Activated T-helper 1 cell treated with anti-CD3 and anti-CD28 coated beads, Interleukin-12 subunit alpha, Interleukin-12 subunit beta, Interleukin-2, Interleukin-4 antibody, amounts not matched to agents 30 ng/mL and 10 ng/mL and 1 ng/mL, durations not matched to agents 14 hours and 24 hours and 36 hours (primary cell): ENCODE results near the gene C1QL1. TPM values are rescaled to one million over a fixed set of nuclear protein-coding genes. Genes with fewer than 3 reads are reported as not detected.

ENCODE experiments used
- DNase-seq: peaks from one replicate; pipeline ENCODE4 v3.0.0; 2021; ENCODE audit warnings: low spot score
- H3K27ac Mint-ChIP-seq: one replicate; pipeline ENCODE4 v1.8.0; 2021; ENCODE audit warnings: mild to moderate bottlenecking, mixed read lengths
- H3K27me3 Mint-ChIP-seq: one replicate; pipeline ENCODE4 v1.8.0; 2022; ENCODE audit warnings: mild to moderate bottlenecking, moderate library complexity, mixed read lengths; ENCODE audit not compliant: insufficient read depth
- H3K36me3 Mint-ChIP-seq: one replicate; pipeline ENCODE4 v1.8.0; 2021; ENCODE audit warnings: low read depth, mixed read lengths
- H3K4me1 Mint-ChIP-seq: one replicate; pipeline ENCODE4 v1.8.0; 2021; ENCODE audit warnings: low read depth, mixed read lengths
- H3K4me3 Mint-ChIP-seq: one replicate; pipeline ENCODE4 v1.8.0; 2021; ENCODE audit warnings: mild to moderate bottlenecking, moderate library complexity, mixed read lengths
- H3K9me3 Mint-ChIP-seq: one replicate; pipeline ENCODE4 v1.8.0; 2021; ENCODE audit warnings: mixed read lengths
- intact Hi-C: fragments of 100-400 bp; cut with micrococcal nuclease; formaldehyde crosslinking; loops from one replicate; pipeline ENCODE4 v1.15.1; 2024
- total RNA-seq: library from RNA; stranded (reverse); gene quantifications from 2 replicates; pipeline ENCODE4 v1.2.3, GENCODE V29; 2022

The C1QL1 gene
- total RNA-seq, 1 donor from 2014 or later: 0.39 TPM

GRCh38 chr17:44981221-44981968 lies 13.3 kb upstream of the C1QL1 start:
- H3K27ac Mint-ChIP-seq: no peak overlapping the region
- H3K27me3 Mint-ChIP-seq: peaks cover 23% of the 10 kb centered on the region

GRCh38 chr17:44979426-44979995 lies 11.4 kb upstream of the C1QL1 start:
- intact Hi-C loops: no loop called here
- Mint-ChIP-seq H3K36me3 (no peaks in the 10 kb centered on the region), H3K27ac (no peak overlapping the region), H3K27me3 (peaks cover 28% of the 10 kb centered on the region), H3K4me1 (no peaks in the 10 kb centered on the region), H3K9me3 (no peaks in the 10 kb centered on the region), H3K4me3 (no peak overlapping the region)
- DNase-seq: no peak

More at GRCh38 chr17:44981221-44981968, 13.3 kb upstream of the C1QL1 start:
- H3K4me3 Mint-ChIP-seq: no peak overlapping the region
- no peaks in the 10 kb centered on the region for H3K36me3 Mint-ChIP-seq
- no peaks in the 10 kb centered on the region for H3K9me3 Mint-ChIP-seq
- H3K4me1 Mint-ChIP-seq: no peaks in the 10 kb centered on the region
- DNase-seq: no peak
- intact Hi-C loops: no loop called here

GRCh38 chr17:44978807-44979206 lies 10.7 kb upstream of the C1QL1 start:
- DNase-seq: no peak
- intact Hi-C loops: no loop called here
- Mint-ChIP-seq H3K27ac (no peak overlapping the region), H3K9me3 (no peaks in the 10 kb centered on the region), H3K4me3 (no peak overlapping the region), H3K27me3 (peaks cover 28% of the 10 kb centered on the region), H3K36me3 (no peaks in the 10 kb centered on the region), H3K4me1 (no peaks in the 10 kb centered on the region)

- Mint-ChIP-seq H3K36me3 (no peaks in the 10 kb centered on the region), H3K4me1 (no peaks in the 10 kb centered on the region), H3K27me3 (peaks cover 28% of the 10 kb centered on the region), H3K27ac (no peak overlapping the region), H3K4me3 (no peak overlapping the region), H3K9me3 (no peaks in the 10 kb centered on the region)
- DNase-seq: no peak
- intact Hi-C loops: no loop called here
Observed at GRCh38 chr17:44977814-44978550, 9.9 kb upstream of the C1QL1 start.

- Mint-ChIP-seq H3K4me3 (no peak overlapping the region), H3K27ac (no peak overlapping the region), H3K9me3 (no peaks in the 10 kb centered on the region), H3K4me1 (peaks cover 9% of the 10 kb centered on the region), H3K36me3 (no peaks in the 10 kb centered on the region), H3K27me3 (peaks cover 29% of the 10 kb centered on the region)
- intact Hi-C loops: no loop called here
- no peak for DNase-seq
Observed at GRCh38 chr17:44977065-44977464, 9.0 kb upstream of the C1QL1 start.

GRCh38 chr17:44976206-44976605 lies 8.1 kb upstream of the C1QL1 start:
- Mint-ChIP-seq H3K27me3 (peaks cover 35% of the 10 kb centered on the region), H3K4me3 (no peak overlapping the region), H3K36me3 (no peaks in the 10 kb centered on the region), H3K4me1 (peaks cover 15% of the 10 kb centered on the region), H3K9me3 (no peaks in the 10 kb centered on the region), H3K27ac (no peak overlapping the region)
- no peak for DNase-seq
- intact Hi-C loops: no loop called here

- no peak for DNase-seq
- Mint-ChIP-seq H3K27me3 (peaks cover 51% of the 10 kb centered on the region), H3K4me3 (no peak overlapping the region), H3K4me1 (peaks cover 32% of the 10 kb centered on the region), H3K9me3 (no peaks in the 10 kb centered on the region), H3K27ac (peak overlapping the region; percentile 14), H3K36me3 (peaks cover 2% of the 10 kb centered on the region)
- intact Hi-C loops: loop anchor here (1.0 to 2.0 kb wide), 2 partner anchors 26 to 74 kb away; partner anchors contain the start of genes EFTUD2 and KIF18B
Observed at GRCh38 chr17:44972953-44973352, 4.8 kb upstream of the C1QL1 start.

- peak; percentile 16 for DNase-seq
- peaks cover 32% of the 10 kb centered on the region for H3K4me1 Mint-ChIP-seq
- peaks cover 51% of the 10 kb centered on the region for H3K27me3 Mint-ChIP-seq
- H3K36me3 Mint-ChIP-seq: peaks cover 2% of the 10 kb centered on the region
- peak overlapping the region; percentile 12 for H3K4me3 Mint-ChIP-seq
- no peaks in the 10 kb centered on the region for H3K9me3 Mint-ChIP-seq
- H3K27ac Mint-ChIP-seq: peak overlapping the region; percentile 3
- intact Hi-C loops: loop anchor here (1.0 to 2.0 kb wide), 2 partner anchors 25 to 73 kb away; partner anchors contain the start of genes EFTUD2 and KIF18B
Observed at GRCh38 chr17:44971776-44972483, 3.8 kb upstream of the C1QL1 start.

- Mint-ChIP-seq H3K27ac (no peak overlapping the region), H3K27me3 (peaks cover 63% of the 10 kb centered on the region), H3K36me3 (peaks cover 4% of the 10 kb centered on the region), H3K4me3 (peak overlapping the region; percentile 78), H3K9me3 (no peaks in the 10 kb centered on the region), H3K4me1 (peaks cover 38% of the 10 kb centered on the region)
- intact Hi-C loops: no loop called here
- DNase-seq: no peak
Observed at GRCh38 chr17:44970136-44970741, 2.1 kb upstream of the C1QL1 start.

GRCh38 chr17:44969144-44969780 lies 1.2 kb upstream of the C1QL1 start:
- Mint-ChIP-seq H3K4me1 (peaks cover 38% of the 10 kb centered on the region), H3K36me3 (peaks cover 4% of the 10 kb centered on the region), H3K9me3 (no peaks in the 10 kb centered on the region), H3K4me3 (peak overlapping the region; percentile 78), H3K27me3 (peaks cover 66% of the 10 kb centered on the region), H3K27ac (no peak overlapping the region)
- intact Hi-C loops: loop anchor here (2.0 to 5.0 kb wide), 2 partner anchors 52 to 142 kb away; no protein-coding TSS in a partner anchor
- no peak for DNase-seq

GRCh38 chr17:44967907-44968224 lies 237 bp downstream of the C1QL1 start:
- Mint-ChIP-seq H3K4me1 (peaks cover 37% of the 10 kb centered on the region), H3K9me3 (no peaks in the 10 kb centered on the region), H3K4me3 (no peak overlapping the region), H3K36me3 (peaks cover 4% of the 10 kb centered on the region), H3K27ac (no peak overlapping the region), H3K27me3 (peaks cover 70% of the 10 kb centered on the region)
- intact Hi-C loops: loop anchor here (1.0 to 5.0 kb wide), 7 partner anchors 21 to 193 kb away; partner anchors contain the start of genes DCAKD, EFTUD2, KIF18B and NMT1
- DNase-seq: no peak
